Measurements from ENCODE around the gene CYP19A1.

- TF ChIP-seq POLR3A (IDR thresholded peaks at IDR 0.05; ENCODE audit: borderline replicate concordance, extremely low read depth, insufficient read depth, insufficient read length) (no peak), GTF2B (IDR thresholded peaks at IDR 0.05; ENCODE audit: extremely low read depth, insufficient read length) (no peak), MCM7 (IDR thresholded peaks at IDR 0.05) (no peak), ZNF134 (CRISPR knock-in tag; conservative IDR thresholded peaks at IDR 0.05) (no peak), CHD2 (IDR thresholded peaks at IDR 0.05; ENCODE audit: low read depth, low read length) (no peak), HDAC2 (IDR thresholded peaks at IDR 0.05) (no peak), POLR2AphosphoS5 (IDR thresholded peaks at IDR 0.05; ENCODE audit: control insufficient read depth, insufficient read depth, low read depth, low read length) (no peak), NFATC3 (IDR thresholded peaks at IDR 0.05) (no peak), USF2 (CRISPR knock-in tag; IDR thresholded peaks at IDR 0.05) (no peak), PYGO2 (tag; IDR thresholded peaks at IDR 0.05) (no peak)
- TF ChIP-seq, protein P1, sequence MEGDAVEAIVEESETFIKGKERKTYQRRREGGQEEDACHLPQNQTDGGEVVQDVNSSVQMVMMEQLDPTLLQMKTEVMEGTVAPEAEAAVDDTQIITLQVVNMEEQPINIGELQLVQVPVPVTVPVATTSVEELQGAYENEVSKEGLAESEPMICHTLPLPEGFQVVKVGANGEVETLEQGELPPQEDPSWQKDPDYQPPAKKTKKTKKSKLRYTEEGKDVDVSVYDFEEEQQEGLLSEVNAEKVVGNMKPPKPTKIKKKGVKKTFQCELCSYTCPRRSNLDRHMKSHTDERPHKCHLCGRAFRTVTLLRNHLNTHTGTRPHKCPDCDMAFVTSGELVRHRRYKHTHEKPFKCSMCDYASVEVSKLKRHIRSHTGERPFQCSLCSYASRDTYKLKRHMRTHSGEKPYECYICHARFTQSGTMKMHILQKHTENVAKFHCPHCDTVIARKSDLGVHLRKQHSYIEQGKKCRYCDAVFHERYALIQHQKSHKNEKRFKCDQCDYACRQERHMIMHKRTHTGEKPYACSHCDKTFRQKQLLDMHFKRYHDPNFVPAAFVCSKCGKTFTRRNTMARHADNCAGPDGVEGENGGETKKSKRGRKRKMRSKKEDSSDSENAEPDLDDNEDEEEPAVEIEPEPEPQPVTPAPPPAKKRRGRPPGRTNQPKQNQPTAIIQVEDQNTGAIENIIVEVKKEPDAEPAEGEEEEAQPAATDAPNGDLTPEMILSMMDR (IDR thresholded peaks at IDR 0.05 in 2 of 3, conservative IDR thresholded peaks at IDR 0.05 in 1 of 3; ENCODE audit: insufficient read depth in 2 of 3, low read depth in 1 of 3, low read length in 3 of 3) = no peak
- TF ChIP-seq, protein P2, sequence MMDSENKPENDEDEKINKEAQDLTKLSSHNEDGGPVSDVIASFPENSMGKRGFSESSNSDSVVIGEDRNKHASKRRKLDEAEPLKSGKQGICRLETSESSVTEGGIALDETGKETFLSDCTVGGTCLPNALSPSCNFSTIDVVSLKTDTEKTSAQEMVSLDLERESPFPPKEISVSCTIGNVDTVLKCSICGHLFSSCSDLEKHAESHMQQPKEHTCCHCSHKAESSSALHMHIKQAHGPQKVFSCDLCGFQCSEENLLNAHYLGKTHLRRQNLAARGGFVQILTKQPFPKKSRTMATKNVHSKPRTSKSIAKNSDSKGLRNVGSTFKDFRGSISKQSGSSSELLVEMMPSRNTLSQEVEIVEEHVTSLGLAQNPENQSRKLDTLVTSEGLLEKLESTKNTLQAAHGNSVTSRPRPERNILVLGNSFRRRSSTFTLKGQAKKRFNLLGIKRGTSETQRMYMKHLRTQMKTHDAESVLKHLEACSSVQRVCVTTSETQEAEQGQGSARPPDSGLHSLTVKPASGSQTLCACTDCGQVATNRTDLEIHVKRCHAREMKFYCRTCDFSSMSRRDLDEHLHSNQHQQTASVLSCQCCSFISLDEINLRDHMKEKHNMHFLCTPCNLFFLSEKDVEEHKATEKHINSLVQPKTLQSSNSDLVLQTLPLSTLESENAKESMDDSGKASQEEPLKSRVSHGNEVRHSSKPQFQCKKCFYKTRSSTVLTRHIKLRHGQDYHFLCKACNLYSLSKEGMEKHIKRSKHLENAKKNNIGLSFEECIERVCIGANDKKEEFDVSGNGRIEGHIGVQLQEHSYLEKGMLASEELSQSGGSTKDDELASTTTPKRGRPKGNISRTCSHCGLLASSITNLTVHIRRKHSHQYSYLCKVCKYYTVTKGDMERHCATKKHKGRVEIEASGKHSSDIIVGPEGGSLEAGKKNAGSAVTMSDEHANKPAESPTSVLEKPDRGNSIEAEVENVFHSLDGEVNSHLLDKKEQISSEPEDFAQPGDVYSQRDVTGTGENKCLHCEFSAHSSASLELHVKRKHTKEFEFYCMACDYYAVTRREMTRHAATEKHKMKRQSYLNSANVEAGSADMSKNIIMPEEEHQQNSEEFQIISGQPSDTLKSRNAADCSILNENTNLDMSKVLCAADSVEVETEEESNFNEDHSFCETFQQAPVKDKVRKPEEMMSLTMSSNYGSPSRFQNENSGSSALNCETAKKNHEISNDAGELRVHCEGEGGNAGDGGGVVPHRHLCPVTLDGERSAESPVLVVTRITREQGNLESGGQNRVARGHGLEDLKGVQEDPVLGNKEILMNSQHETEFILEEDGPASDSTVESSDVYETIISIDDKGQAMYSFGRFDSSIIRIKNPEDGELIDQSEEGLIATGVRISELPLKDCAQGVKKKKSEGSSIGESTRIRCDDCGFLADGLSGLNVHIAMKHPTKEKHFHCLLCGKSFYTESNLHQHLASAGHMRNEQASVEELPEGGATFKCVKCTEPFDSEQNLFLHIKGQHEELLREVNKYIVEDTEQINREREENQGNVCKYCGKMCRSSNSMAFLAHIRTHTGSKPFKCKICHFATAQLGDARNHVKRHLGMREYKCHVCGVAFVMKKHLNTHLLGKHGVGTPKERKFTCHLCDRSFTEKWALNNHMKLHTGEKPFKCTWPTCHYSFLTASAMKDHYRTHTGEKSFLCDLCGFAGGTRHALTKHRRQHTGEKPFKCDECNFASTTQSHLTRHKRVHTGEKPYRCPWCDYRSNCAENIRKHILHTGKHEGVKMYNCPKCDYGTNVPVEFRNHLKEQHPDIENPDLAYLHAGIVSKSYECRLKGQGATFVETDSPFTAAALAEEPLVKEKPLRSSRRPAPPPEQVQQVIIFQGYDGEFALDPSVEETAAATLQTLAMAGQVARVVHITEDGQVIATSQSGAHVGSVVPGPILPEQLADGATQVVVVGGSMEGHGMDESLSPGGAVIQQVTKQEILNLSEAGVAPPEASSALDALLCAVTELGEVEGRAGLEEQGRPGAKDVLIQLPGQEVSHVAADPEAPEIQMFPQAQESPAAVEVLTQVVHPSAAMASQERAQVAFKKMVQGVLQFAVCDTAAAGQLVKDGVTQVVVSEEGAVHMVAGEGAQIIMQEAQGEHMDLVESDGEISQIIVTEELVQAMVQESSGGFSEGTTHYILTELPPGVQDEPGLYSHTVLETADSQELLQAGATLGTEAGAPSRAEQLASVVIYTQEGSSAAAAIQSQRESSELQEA (IDR thresholded peaks at IDR 0.05; ENCODE audit: low read depth) = no peak
- TF ChIP-seq, protein P3, sequence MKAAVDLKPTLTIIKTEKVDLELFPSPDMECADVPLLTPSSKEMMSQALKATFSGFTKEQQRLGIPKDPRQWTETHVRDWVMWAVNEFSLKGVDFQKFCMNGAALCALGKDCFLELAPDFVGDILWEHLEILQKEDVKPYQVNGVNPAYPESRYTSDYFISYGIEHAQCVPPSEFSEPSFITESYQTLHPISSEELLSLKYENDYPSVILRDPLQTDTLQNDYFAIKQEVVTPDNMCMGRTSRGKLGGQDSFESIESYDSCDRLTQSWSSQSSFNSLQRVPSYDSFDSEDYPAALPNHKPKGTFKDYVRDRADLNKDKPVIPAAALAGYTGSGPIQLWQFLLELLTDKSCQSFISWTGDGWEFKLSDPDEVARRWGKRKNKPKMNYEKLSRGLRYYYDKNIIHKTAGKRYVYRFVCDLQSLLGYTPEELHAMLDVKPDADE (conservative IDR thresholded peaks at IDR 0.05; ENCODE audit: control insufficient read depth, low read depth, low read length) = no peak
Measured at GRCh38 chr15:51320843-51321242, 17.6 kb downstream of the CYP19A1 start.

Measured in K562 (cell line).